ENCODE measurements around the gene DUT.

DUT gene

GRCh38 chr15:48292458-48292857 lies 38.8 kb upstream of the DUT start:
- no peak overlapping the region for H3K27ac ChIP-seq
- TF ChIP-seq CTCF (conservative IDR thresholded peaks at IDR 0.05), result no peak
- TF ChIP-seq ZFX (IDR thresholded peaks at IDR 0.05), result no peak

GRCh38 chr15:48297668-48298067 lies 33.6 kb upstream of the DUT start:
- no peak for TF ChIP-seq ZFX (IDR thresholded peaks at IDR 0.05)
- TF ChIP-seq CTCF (conservative IDR thresholded peaks at IDR 0.05), result no peak
- no peak overlapping the region for H3K27ac ChIP-seq

GRCh38 chr15:48298914-48299313 lies 32.3 kb upstream of the DUT start:
- TF ChIP-seq CTCF (conservative IDR thresholded peaks at IDR 0.05) (no peak), ZFX (IDR thresholded peaks at IDR 0.05) (no peak)
- no peak overlapping the region for H3K27ac ChIP-seq

GRCh38 chr15:48300038-48300437 lies 31.2 kb upstream of the DUT start:
- TF ChIP-seq ZFX (IDR thresholded peaks at IDR 0.05), result no peak
- TF ChIP-seq CTCF (conservative IDR thresholded peaks at IDR 0.05), result no peak
- no peak overlapping the region for H3K27ac ChIP-seq

GRCh38 chr15:48304398-48304797 lies 26.8 kb upstream of the DUT start:
- TF ChIP-seq ZFX (IDR thresholded peaks at IDR 0.05), result no peak
- TF ChIP-seq CTCF (conservative IDR thresholded peaks at IDR 0.05), result no peak

GRCh38 chr15:48306639-48307038 lies 24.6 kb upstream of the DUT start:
- TF ChIP-seq CTCF (conservative IDR thresholded peaks at IDR 0.05) (no peak), ZFX (IDR thresholded peaks at IDR 0.05) (no peak)
- no peak overlapping the region for H3K27ac ChIP-seq

More at GRCh38 chr15:48304398-48304797, 26.8 kb upstream of the DUT start:
- no peak overlapping the region for H3K27ac ChIP-seq

GRCh38 chr15:48307586-48307985 lies 23.6 kb upstream of the DUT start:
- TF ChIP-seq ZFX (IDR thresholded peaks at IDR 0.05) (no peak), CTCF (conservative IDR thresholded peaks at IDR 0.05) (no peak)

More at GRCh38 chr15:48307586-48307985, 23.6 kb upstream of the DUT start:
- no peak overlapping the region for H3K27ac ChIP-seq

Measured in C4-2B (cell line).